GM18868 (cell line): ENCODE results near the gene CMPK2.
"Not testable (repeated sequence)": the region's sequence is repeated elsewhere in the genome, so short reads cannot be mapped to it uniquely, and the experiment has no call there.

Experiments used
- ATAC-seq: cut with Tn5 transposase; IDR thresholded peaks from one replicate; pipeline ENCODE4 v1.9.1; 2021; ENCODE audit warnings: mild to moderate bottlenecking, moderate library complexity; ENCODE audit not compliant: unreplicated experiment

The CMPK2 gene, protein sequence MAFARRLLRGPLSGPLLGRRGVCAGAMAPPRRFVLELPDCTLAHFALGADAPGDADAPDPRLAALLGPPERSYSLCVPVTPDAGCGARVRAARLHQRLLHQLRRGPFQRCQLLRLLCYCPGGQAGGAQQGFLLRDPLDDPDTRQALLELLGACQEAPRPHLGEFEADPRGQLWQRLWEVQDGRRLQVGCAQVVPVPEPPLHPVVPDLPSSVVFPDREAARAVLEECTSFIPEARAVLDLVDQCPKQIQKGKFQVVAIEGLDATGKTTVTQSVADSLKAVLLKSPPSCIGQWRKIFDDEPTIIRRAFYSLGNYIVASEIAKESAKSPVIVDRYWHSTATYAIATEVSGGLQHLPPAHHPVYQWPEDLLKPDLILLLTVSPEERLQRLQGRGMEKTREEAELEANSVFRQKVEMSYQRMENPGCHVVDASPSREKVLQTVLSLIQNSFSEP

DNA sequence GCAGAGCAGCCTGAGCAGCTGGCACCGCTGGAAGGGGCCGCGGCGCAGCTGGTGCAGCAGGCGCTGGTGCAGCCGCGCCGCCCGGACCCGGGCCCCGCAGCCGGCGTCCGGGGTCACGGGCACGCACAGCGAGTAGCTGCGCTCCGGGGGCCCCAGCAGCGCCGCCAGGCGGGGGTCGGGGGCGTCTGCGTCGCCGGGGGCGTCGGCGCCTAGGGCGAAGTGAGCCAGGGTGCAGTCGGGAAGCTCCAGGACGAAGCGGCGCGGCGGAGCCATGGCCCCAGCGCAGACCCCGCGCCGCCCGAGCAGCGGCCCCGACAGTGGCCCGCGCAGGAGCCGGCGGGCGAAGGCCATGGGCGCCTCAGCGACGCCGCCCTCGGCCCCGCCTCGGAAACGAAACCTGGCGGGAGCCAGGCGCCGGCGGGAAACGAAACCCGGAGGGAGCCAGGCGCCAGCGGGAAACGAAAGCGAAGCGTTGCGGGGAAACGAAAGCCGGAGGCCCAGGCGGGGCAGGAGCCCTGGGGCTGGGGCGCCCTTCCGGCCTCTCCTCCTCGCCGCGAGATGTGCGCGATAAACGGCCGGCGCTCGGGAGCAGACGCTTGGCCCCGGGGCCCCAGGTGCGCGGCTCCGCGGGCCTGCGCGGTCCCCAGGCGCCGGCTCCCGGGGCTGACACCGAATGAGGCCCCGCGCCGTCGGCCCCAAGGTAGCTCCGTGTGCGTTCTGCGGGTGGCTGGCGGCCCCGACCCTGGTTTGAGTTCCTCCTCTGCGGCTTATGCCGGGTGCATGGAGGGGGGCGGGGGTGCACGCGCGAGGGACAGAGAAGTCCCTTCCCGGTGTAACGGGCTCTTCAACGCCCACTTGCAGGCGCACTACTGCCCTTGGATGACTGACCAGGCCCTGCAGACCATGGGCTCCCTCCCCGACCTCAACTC, at the start of gene CMPK2:
Gene CMPK2, minus strand, starts transcription at position 562 of the 929 bp plus-strand sequence. Its CDS starts 211 bp downstream, at position 351.
- ATAC-seq, result peak; percentile 68

DNA sequence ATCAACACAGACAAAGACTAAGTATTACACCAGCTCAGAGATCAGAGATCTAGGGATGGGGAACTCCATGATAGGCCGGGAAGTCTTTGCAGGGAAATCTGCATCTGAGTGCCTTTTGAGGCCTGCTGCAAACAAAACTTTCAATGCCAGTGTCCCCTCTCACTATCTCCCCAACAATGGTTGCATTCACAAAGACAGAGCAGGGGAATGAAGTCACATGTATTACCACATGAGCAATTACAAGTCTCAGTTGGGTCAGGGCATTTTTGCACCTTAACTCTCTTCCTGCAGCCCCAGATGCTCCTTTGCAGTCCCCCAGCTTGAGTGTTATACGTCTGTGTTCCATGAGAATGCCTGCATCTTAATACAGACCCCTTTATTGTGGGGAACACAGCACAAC, 49.7 kb upstream of the CMPK2 start:
- no peak for ATAC-seq

DNA sequence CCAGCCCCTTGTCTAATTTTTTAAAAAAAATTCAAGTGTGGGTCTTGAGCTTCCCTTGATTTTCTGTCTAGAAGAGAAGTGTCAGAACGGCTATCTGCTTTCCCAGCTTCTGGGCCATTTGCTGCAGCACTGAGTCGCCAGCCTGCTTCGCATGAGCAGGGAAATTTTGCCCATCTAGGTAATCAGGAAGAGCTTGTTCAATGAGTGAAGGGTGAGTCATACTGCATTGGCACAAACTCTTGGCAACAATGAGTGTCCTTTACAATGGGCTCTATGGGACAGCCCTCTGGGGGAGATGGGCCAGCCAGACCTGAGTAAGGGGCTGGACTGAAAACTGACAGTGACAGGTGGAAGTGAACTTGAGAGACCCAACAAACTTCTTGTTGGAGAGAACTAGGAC, 49.1 kb upstream of the CMPK2 start:
- no peak for ATAC-seq

DNA sequence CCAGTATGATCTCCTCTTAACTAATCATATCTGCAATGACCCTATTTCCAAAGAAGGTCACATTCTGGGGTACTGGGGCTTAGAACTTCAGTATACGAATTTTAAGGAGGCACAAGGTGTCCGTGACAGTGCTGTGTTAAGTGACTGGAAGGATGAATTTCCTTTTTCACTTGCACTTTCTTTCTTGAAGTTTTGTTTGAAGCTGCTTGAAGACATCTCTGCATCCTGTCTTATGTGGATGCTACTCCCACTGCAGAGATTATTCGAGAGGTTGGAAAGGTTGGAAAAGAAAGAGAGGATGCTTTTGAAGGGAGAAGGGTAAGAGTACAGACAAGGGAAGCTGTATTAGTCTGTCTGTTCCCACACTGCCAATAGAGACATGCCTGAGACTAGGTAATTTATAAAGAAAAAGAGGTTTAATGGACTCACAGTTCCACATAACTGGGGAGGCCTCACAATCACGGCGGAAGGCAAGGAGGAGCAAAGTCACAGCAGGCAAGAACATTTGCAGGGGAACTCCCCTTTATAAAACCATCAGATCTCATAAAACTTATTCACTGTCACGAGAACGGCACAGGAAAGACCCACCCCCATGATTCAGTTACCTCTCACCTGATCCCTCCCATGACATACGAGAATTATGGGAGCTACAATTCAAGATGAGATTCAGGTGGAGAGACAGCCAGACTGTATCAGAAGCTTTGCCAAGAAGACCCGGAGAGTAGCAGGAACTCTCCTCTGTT, 47.9 kb upstream of the CMPK2 start:
- ATAC-seq, result no peak

DNA sequence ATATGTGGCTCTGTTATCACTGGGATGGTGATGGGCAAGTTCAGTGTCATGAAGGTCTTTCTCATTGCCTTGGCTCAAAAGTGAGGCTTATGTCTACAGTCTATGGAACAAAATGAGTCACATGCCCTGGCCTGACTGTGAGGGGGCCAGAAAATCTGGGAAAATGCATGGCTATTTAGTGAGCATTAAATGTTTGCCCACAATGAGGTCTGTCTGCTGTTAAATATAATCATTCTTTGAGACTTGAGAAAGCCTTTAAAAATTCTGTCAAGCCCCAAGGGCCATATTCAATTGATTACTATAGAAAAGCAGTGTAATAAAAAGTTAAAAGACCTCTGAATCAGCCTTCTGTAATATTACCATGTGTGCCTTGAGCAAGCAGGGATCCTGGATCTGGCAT, 46.0 kb upstream of the CMPK2 start:
- no peak for ATAC-seq

DNA sequence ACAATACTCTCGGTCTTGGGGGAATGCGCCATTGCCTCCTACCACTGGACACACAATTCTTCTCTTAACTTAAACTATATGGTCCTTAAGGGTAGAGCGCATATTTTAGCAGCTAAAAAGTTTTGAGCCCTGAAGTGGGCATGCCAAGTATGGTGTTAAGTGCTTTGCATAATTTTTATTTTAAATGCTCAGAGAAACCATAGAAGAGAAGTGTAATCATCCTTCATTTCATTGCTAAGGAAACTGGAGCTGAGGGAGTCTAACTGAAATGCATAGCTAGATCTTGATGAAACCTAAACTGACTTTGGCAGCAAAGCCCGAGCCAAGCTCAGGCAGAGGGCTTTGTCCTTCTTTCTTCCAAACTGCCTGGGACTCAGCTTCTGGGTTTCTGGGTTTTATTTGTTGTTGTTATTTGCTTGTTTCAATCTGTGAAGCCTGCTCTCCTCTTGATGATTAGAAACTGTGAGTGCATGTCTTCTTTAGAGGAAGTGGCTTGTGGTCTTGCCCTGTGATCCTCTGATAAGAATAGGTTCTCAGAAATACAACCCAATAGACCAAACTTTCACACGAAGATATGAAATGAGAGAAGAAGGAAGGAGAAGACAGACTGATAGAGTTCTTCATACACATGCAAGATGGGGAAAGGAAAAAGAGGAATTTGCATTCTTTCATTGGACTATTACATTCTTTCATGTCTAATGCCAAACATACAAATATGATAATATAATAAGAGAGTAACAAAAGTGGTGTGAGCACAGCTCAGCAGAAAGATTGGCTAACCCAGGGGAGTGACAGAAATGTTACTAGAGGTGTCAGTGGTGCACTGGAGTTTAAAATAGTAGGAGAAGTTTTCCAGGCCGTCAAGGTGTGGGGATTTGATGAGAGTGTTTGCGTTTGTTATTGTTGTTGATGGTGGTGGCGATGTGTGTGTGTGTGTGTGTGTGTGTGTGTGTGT, 44.0 kb upstream of the CMPK2 start:
- ATAC-seq, result peak; percentile 97

DNA sequence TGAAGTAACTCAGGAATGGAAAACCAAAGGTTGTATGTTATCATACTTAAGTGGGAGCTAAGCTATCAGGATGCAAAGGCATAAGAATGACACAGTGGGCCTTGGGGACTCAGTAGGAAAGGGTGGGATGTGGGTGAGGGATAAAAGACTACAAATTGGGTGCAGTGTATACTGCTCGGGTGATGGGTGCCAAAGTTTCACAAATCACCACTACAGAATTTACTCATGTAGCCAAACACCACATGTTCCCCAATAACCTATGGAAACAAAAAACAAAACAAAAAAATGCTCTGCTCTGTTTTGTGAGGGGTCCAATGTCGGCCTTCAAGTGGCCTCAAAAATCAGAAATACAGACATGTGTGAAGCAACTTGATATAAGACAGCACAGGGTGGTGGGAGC, 42.6 kb upstream of the CMPK2 start:
- ATAC-seq, result no peak

DNA sequence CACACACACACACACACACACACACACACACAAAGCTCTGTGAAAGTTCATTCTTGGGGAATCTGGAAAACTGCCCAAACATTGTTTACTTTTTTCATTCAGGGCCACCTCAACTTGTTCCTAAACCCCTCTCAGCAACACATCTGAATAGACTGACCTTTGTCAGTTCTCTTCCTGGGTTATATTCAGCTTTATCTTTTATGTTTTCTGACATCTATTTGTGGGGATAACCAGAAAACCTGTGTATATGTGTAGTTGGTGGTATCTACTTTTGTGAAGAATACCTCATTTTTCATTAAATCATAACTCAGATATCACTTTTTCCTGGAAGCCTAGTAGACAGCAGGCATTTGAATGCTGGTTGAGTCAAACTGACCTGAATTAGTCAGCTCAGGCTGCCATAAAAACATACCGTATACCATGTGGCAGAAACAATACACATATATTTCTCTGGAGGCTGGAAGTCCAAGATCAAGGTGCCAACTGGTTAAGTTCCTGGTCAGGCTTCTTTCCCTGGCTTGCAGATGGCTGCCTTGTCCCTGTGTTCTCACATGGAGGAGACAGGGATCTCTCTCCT, 40.5 kb upstream of the CMPK2 start:
- no peak for ATAC-seq

DNA sequence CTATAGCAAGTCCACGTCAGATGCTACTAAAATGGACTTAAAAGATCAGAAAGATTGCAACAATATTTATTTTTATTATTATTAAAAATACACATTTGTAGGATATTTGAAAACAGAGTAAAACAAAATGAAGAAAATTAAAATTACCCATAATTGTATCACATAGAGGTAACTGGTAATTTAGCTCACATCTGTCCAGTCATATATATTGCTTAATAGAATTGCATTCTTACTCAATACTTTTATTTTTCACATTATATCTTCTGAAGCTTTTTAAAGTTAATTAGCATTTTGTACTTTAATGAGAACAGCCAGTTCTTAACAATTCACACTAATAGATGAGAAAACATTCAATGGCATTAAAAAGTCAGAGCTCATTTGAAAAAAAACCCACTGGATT, 40.0 kb upstream of the CMPK2 start:
- ATAC-seq, result no peak

DNA sequence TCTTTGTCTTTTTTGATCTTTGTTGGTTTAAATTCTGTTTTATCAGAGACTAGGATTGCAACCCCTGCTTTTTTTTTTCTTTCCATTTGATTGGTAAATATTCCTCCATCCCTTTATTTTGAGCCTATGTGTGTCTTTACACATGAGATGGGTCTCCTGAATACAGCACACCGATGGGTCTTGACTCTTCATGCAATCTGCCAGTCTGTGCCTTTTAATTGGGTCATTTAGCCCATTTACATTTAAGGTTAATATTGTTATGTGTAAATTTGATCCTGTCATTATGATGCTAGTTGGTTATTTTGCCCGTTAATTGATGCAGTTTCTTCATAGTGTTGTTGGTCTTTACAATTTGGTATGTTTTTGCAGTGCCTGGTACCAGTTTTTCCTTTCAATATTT, 36.9 kb upstream of the CMPK2 start:
- not testable (repeated sequence) for ATAC-seq

DNA sequence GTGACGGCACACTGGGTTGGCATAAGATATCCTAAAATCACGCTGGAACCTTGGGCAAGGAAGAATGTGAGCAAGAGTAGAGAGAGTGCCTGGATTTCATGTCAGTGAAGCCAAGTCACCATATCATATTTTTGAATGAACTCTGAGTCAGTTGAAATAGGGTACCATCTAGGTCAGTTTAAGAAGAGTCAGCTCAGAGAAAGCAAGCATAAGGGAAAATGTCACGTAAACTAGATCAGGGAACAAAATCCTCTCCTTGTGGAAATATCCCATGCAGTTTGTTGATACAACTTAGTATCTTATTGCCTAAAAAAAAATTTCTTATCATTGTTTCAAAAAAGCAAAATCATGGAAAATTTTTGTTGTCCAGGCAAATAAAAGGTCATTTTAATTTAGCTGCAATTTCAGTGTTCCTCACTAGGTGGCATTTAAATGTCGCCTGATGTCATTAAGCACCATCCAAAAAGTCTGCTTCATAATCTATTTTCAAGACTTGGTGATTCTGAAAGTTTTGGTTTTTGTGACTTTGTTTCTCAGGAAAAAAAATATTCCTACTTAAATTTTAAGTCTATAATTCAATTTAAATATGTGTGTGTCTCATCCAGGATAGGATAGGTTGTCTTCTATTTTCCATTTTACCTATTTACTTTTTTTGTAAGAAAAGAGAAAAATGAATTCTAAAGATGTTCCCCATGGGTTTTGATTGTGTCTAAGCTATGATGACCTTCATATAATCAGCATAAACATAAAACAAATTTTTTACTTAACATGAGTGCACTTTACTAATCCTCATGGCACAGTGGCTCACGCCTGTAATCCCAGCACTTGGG, 31.4 kb upstream of the CMPK2 start:
- peak; percentile 68 for ATAC-seq

DNA sequence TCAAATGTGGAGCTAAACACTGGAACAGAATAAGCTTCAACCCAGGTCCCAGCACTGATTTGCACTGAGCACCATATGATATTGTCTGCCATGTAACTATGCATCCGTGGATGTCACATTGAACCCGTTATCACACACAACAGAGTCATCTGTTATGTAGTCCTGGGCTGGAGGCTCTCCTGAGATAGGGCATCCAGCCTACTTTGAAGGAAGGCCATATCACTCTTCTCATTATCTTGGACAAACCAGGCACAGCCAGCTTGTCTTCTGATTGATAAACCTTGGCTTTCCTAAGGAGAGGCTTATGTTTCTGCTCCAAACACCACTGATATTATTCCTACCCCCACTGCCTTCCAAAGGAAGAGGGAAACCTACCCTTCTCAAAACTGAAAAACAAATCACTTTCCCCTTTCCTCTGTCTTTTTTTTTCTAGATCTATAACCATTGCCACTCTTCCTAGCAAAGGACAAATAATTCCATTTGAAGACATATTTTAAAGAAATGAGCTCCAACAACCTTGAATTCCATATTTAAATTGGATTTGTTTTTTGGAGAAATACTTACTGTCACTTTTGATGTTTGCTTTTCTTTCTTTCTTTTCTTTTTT, 28.3 kb upstream of the CMPK2 start:
- no peak for ATAC-seq

DNA sequence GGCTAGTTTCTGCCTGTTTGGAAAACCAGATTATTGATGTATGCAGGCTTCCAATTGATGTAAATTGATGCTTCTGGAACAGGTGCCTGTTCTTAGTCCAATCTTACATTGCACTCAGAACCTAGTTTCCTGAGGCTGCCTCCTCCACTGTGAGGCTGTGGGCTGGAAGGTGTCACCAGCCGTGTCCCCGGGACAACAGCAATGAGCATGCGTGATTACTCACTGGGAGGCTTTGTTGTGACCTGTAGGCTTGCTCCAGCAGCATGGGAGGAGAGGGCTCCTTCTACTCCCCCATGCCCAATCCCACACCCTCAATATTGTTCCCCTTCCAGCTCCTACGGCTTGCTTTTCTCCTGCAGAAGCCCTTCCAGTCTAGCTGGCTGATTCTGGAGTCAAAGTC, 23.0 kb upstream of the CMPK2 start:
- no peak for ATAC-seq

DNA sequence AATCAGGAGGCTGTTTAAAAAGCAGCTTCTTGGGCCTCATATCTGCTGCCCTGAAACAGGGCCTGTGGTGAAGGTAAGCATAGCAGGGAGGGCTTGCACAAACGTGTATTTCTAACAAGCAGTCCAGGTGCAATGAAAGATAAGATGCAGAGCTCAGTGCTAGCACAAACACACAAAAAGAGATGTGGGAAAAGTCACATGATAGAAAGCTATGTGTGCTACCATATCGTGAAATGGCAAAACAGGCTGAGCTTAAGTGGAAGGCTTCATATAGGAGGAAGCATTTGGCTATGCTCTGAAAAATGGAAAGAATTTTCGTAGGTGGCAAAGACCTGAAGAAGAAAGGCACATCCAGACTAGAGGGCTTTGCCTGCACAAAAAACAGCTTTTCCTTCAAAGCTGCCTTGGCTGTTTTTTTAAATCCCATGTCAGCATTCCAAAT, 22.1 kb upstream of the CMPK2 start:
- ATAC-seq, result no peak

DNA sequence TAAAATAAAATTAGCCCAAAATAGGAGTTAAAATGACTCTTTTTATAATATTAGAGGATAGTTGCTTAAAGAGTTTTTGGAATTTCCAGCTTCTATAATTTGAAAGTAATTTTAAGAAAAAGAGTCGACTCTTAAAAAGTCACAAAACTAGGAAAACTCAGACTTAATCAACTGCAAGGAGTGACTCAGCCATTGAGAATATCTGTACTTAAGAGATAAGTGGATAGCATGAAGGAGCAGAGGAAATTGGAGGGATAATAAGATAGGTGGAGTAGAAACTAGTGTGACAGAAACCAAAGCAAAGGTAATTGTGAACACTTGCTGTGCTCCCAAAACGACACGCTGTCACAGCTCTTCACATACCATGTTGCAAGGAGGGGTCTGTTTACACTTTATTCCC, 20.3 kb upstream of the CMPK2 start:
- no peak for ATAC-seq

DNA sequence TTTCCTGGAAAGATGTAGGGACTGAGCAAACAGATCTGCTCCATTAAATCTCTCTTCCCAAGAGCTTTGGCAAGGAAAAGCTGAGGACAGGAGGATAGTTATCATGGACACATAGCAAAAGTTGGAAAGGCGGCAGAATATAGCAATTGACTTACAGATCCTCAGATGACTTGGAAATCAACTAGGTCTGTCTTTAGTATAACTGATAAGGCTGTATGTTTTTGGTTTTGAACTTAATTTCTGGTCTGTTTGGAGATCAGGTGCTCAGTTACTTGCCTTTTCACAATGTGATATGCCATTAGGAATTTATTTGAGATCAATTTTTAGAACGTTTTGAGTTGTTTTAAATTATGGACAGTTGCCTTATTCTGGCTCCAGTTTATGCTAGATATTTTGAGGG, 19.8 kb upstream of the CMPK2 start:
- ATAC-seq, result no peak

DNA sequence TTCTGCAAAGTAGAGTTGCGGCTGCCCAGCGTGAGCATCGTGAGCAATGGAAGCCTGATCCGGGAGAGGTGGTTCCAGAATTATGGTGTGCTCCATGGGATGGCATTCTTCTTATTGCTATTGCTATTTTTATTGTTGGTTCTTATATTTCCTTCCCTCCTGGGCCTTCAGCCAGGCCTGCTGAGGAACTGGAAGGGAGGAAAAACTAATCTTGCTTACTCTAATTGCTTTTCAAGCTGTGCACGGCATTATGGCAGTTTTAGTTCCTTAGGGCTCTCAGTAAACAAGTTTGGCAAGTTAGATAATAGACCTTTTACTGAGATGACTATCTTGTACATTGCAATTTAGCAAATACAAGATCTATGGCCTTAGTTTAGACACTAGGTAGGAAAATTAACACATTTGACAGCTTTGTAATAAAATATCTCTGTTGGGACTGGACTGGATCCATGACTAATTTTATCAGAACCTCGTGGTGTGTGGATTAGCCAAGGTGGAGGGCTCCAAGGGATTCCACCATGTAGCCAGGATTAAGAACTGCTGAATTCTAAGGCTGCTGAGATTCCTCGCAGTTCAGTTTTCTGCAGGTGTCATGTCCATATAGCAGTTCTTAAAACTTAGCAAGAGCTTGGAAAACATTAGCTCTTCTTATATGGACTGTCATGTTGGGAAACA, 17.9 kb upstream of the CMPK2 start:
- no peak for ATAC-seq

DNA sequence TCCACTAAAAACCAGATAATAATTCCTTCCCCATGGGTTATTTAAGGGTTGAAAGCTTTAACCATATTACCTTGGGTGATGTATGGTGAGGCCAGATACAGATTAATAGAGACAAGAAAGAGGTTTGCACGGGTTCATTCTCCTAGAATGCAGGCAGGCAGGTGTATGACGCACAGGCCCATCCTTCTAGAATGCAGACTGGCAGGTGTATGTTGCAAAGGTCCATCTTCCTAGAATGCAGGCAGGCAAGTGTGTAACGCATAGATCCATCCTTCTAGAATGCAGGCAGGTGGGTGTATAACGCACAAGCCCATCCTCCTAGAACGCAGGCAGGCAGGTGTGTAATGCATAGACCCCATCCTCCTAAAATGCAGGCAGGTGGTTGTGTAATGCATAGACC, 15.8 kb upstream of the CMPK2 start:
- ATAC-seq, result no peak
